ENCODE results near the gene FGFR3.
"Not testable (repeated sequence)": the region's sequence is repeated elsewhere in the genome, so short reads cannot be mapped to it uniquely, and the experiment has no call there.

Gene FGFR3

GRCh38 chr4:1819284-1819683, 26.2 kb downstream of the FGFR3 start:
- no peak for DNase-seq (ENCODE audit: low read depth)

- DNase-seq (ENCODE audit: low read depth), result no peak
Observed at GRCh38 chr4:1819816-1820215, 26.7 kb downstream of the FGFR3 start.

GRCh38 chr4:1821679-1822567, 28.8 kb downstream of the FGFR3 start:
- no peak for DNase-seq (ENCODE audit: low read depth)

GRCh38 chr4:1822568-1823544, 29.8 kb downstream of the FGFR3 start:
- DNase-seq (ENCODE audit: low read depth), result no peak

- DNase-seq (ENCODE audit: low read depth), result no peak
Observed at GRCh38 chr4:1823545-1823932, 30.4 kb downstream of the FGFR3 start.

GRCh38 chr4:1824746-1825145, 31.7 kb downstream of the FGFR3 start:
- no peak for DNase-seq (ENCODE audit: low read depth)

- DNase-seq (ENCODE audit: low read depth), result no peak
Observed at GRCh38 chr4:1825326-1825725, 32.2 kb downstream of the FGFR3 start.

- DNase-seq (ENCODE audit: low read depth), result no peak
Observed at GRCh38 chr4:1826531-1827350, 33.6 kb downstream of the FGFR3 start.

GRCh38 chr4:1830234-1830633, 37.1 kb downstream of the FGFR3 start:
- DNase-seq (ENCODE audit: low read depth), result no peak

GRCh38 chr4:1830642-1831228, 37.6 kb downstream of the FGFR3 start:
- no peak for DNase-seq (ENCODE audit: low read depth)

- no peak for DNase-seq (ENCODE audit: low read depth)
Observed at GRCh38 chr4:1831331-1831730, 38.2 kb downstream of the FGFR3 start.

GRCh38 chr4:1832690-1833089, 39.6 kb downstream of the FGFR3 start:
- DNase-seq (ENCODE audit: low read depth), result no peak

- DNase-seq (ENCODE audit: low read depth), result no peak
Observed at GRCh38 chr4:1833307-1834046, 40.4 kb downstream of the FGFR3 start.

- DNase-seq (ENCODE audit: low read depth), result no peak
Observed at GRCh38 chr4:1834047-1834775, 41.1 kb downstream of the FGFR3 start.

GRCh38 chr4:1835836-1836235, 42.7 kb downstream of the FGFR3 start:
- DNase-seq (ENCODE audit: low read depth), result not testable (repeated sequence)

- DNase-seq (ENCODE audit: low read depth), result no peak
Observed at GRCh38 chr4:1836650-1837049, 43.6 kb downstream of the FGFR3 start.

GRCh38 chr4:1837069-1837468, 44.0 kb downstream of the FGFR3 start:
- no peak for DNase-seq (ENCODE audit: low read depth)

GRCh38 chr4:1839282-1839681, 46.2 kb downstream of the FGFR3 start:
- DNase-seq (ENCODE audit: low read depth), result no peak

- no peak for DNase-seq (ENCODE audit: low read depth)
Observed at GRCh38 chr4:1841201-1841886, 48.3 kb downstream of the FGFR3 start.

- no peak for DNase-seq (ENCODE audit: low read depth)
Observed at GRCh38 chr4:1841887-1842210, 48.8 kb downstream of the FGFR3 start.

Data from ELR (cell line).